ENCODE data around the gene CMPK1. TPM values are rescaled to one million over a fixed set of nuclear protein-coding genes. Genes with fewer than 3 reads are reported as not detected.
"Not testable (repeated sequence)": the region's sequence is repeated elsewhere in the genome, so short reads cannot be mapped to it uniquely, and the experiment has no call there.

Gene CMPK1
- 117 and 137 TPM in 2 replicates for total RNA-seq (2014; rRNA removed; shearing (Covaris generic))

- Histone ChIP-seq H3K9me3 (replicated peaks) (no peaks in the 10 kb centered on the region), H3K4me1 (replicated peaks) (peaks cover 18% of the 10 kb centered on the region), H3K4me3 (peak within 1 kb of the TSS; percentile 99), H3K36me3 (peaks cover 17% of the 10 kb centered on the region), H3K27me3 (replicated peaks) (no peaks in the 10 kb centered on the region), H3K27ac (peak within 1 kb of the TSS; percentile 90)
- DNase-seq (ENCODE audit: low read depth in 1 of 2, low spot score in 2 of 2): peak; percentile 87 to 90
These were observed at the start of gene CMPK1 for GRCh38 chr1:47333578-47333921. Gene CMPK1 (plus strand): TSS chr1:47333790. CDS start chr1:47333946, 156 bp downstream.

GRCh38 chr1:47288116-47288515 lies 45.5 kb upstream of the CMPK1 start:
- not testable (repeated sequence) for H3K4me1 ChIP-seq (replicated peaks); H3K9me3 ChIP-seq (replicated peaks); H3K27me3 ChIP-seq (replicated peaks); DNase-seq (ENCODE audit: low read depth in 1 of 2, low spot score in 2 of 2); H3K27ac ChIP-seq; H3K4me3 ChIP-seq
- H3K36me3 ChIP-seq: peaks cover 76% of the 10 kb centered on the region

- not testable (repeated sequence) for H3K27me3 ChIP-seq (replicated peaks); H3K4me1 ChIP-seq (replicated peaks); H3K27ac ChIP-seq; H3K4me3 ChIP-seq; DNase-seq (ENCODE audit: low read depth in 1 of 2, low spot score in 2 of 2); H3K9me3 ChIP-seq (replicated peaks)
- peaks cover 74% of the 10 kb centered on the region for H3K36me3 ChIP-seq
These were observed 38.7 kb upstream of the CMPK1 start for GRCh38 chr1:47294863-47295262.

GRCh38 chr1:47295579-47295978 lies 38.0 kb upstream of the CMPK1 start:
- no peaks in the 10 kb centered on the region for H3K9me3 ChIP-seq (replicated peaks)
- H3K27ac ChIP-seq: no peak overlapping the region
- H3K4me1 ChIP-seq (replicated peaks): no peaks in the 10 kb centered on the region
- DNase-seq (ENCODE audit: low read depth in 1 of 2, low spot score in 2 of 2): no peak
- peaks cover 80% of the 10 kb centered on the region for H3K36me3 ChIP-seq
- H3K4me3 ChIP-seq: no peak overlapping the region
- no peaks in the 10 kb centered on the region for H3K27me3 ChIP-seq (replicated peaks)

- no peak overlapping the region for H3K4me3 ChIP-seq
- no peak for DNase-seq (ENCODE audit: low read depth in 1 of 2, low spot score in 2 of 2)
- H3K4me1 ChIP-seq (replicated peaks): no peaks in the 10 kb centered on the region
- no peaks in the 10 kb centered on the region for H3K27me3 ChIP-seq (replicated peaks)
- H3K9me3 ChIP-seq (replicated peaks): no peaks in the 10 kb centered on the region
- no peak overlapping the region for H3K27ac ChIP-seq
- H3K36me3 ChIP-seq: peaks cover 83% of the 10 kb centered on the region
These were observed 35.4 kb upstream of the CMPK1 start for GRCh38 chr1:47298025-47298699.

GRCh38 chr1:47302472-47302871 lies 31.1 kb upstream of the CMPK1 start:
- Histone ChIP-seq H3K4me1 (replicated peaks) (no peaks in the 10 kb centered on the region), H3K27ac (no peak overlapping the region), H3K36me3 (peaks cover 86% of the 10 kb centered on the region), H3K27me3 (replicated peaks) (no peaks in the 10 kb centered on the region), H3K9me3 (replicated peaks) (no peaks in the 10 kb centered on the region), H3K4me3 (no peak overlapping the region)
- DNase-seq (ENCODE audit: low read depth in 1 of 2, low spot score in 2 of 2): no peak

GRCh38 chr1:47309427-47309826 lies 24.2 kb upstream of the CMPK1 start:
- Histone ChIP-seq H3K4me3 (no peak overlapping the region), H3K9me3 (replicated peaks) (no peaks in the 10 kb centered on the region), H3K36me3 (peaks cover 77% of the 10 kb centered on the region), H3K27ac (no peak overlapping the region), H3K27me3 (replicated peaks) (no peaks in the 10 kb centered on the region), H3K4me1 (replicated peaks) (0 out of 2 replicates have a peak, but pooled peaks cover 4% of the 10 kb centered on the region)
- DNase-seq (ENCODE audit: low read depth in 1 of 2, low spot score in 2 of 2): no peak

- Histone ChIP-seq H3K27me3 (replicated peaks) (no peaks in the 10 kb centered on the region), H3K4me3 (peak within 1 kb of the TSS; percentile 65), H3K27ac (peak within 1 kb of the TSS; percentile 83), H3K4me1 (replicated peaks) (0 out of 2 replicates have a peak, but pooled peaks cover 4% of the 10 kb centered on the region), H3K9me3 (replicated peaks) (no peaks in the 10 kb centered on the region), H3K36me3 (peaks cover 37% of the 10 kb centered on the region)
- DNase-seq (ENCODE audit: low read depth in 1 of 2, low spot score in 2 of 2): peak; percentile 98 to 100
These were observed 19.5 kb upstream of the CMPK1 start, which contains the start of gene STIL for GRCh38 chr1:47313915-47314664. Gene STIL (minus strand): TSS chr1:47314147. CDS start chr1:47310319, 3,828 bp downstream.

- H3K27me3 ChIP-seq (replicated peaks): no peaks in the 10 kb centered on the region
- H3K36me3 ChIP-seq: peaks cover 2% of the 10 kb centered on the region; the same call in 1 of the 2 replicates
- DNase-seq (ENCODE audit: low read depth in 1 of 2, low spot score in 2 of 2): no peak
- no peak overlapping the region for H3K27ac ChIP-seq
- no peaks in the 10 kb centered on the region for H3K4me1 ChIP-seq (replicated peaks)
- no peaks in the 10 kb centered on the region for H3K9me3 ChIP-seq (replicated peaks)
- H3K4me3 ChIP-seq: no peak overlapping the region
These were observed 15.7 kb upstream of the CMPK1 start for GRCh38 chr1:47317841-47318240.

- not testable (repeated sequence) for H3K4me1 ChIP-seq (replicated peaks); H3K9me3 ChIP-seq (replicated peaks); H3K36me3 ChIP-seq; H3K4me3 ChIP-seq; H3K27ac ChIP-seq; H3K27me3 ChIP-seq (replicated peaks); DNase-seq (ENCODE audit: low read depth in 1 of 2, low spot score in 2 of 2)
These were observed 13.6 kb upstream of the CMPK1 start for GRCh38 chr1:47319968-47320367.

GRCh38 chr1:47323599-47324031 lies 10.0 kb upstream of the CMPK1 start:
- DNase-seq (ENCODE audit: low read depth in 1 of 2, low spot score in 2 of 2): no peak
- H3K9me3 ChIP-seq (replicated peaks): no peaks in the 10 kb centered on the region
- no peak overlapping the region for H3K27ac ChIP-seq
- no peaks in the 10 kb centered on the region for H3K4me1 ChIP-seq (replicated peaks)
- H3K36me3 ChIP-seq: no peaks in the 10 kb centered on the region
- no peaks in the 10 kb centered on the region for H3K27me3 ChIP-seq (replicated peaks)
- H3K4me3 ChIP-seq: no peak overlapping the region

GRCh38 chr1:47324682-47325081 lies 8.9 kb upstream of the CMPK1 start:
- H3K9me3 ChIP-seq (replicated peaks): no peaks in the 10 kb centered on the region
- no peaks in the 10 kb centered on the region for H3K36me3 ChIP-seq
- DNase-seq (ENCODE audit: low read depth in 1 of 2, low spot score in 2 of 2): no peak
- no peak overlapping the region for H3K27ac ChIP-seq
- no peak overlapping the region for H3K4me3 ChIP-seq
- H3K27me3 ChIP-seq (replicated peaks): no peaks in the 10 kb centered on the region
- no peaks in the 10 kb centered on the region for H3K4me1 ChIP-seq (replicated peaks)

GRCh38 chr1:47325528-47325927 lies 8.1 kb upstream of the CMPK1 start:
- Histone ChIP-seq H3K27ac (no peak overlapping the region), H3K4me1 (replicated peaks) (no peaks in the 10 kb centered on the region), H3K9me3 (replicated peaks) (no peaks in the 10 kb centered on the region), H3K36me3 (no peaks in the 10 kb centered on the region), H3K4me3 (no peak overlapping the region), H3K27me3 (replicated peaks) (no peaks in the 10 kb centered on the region)
- DNase-seq (ENCODE audit: low read depth in 1 of 2, low spot score in 2 of 2): no peak

GRCh38 chr1:47326271-47326670 lies 7.3 kb upstream of the CMPK1 start:
- Histone ChIP-seq H3K4me1 (replicated peaks) (no peaks in the 10 kb centered on the region), H3K27me3 (replicated peaks) (no peaks in the 10 kb centered on the region), H3K4me3 (no peak overlapping the region), H3K9me3 (replicated peaks) (no peaks in the 10 kb centered on the region), H3K27ac (no peak overlapping the region), H3K36me3 (no peaks in the 10 kb centered on the region)
- DNase-seq (ENCODE audit: low read depth in 1 of 2, low spot score in 2 of 2): no peak

All from SJSA1 (cell line).